HG03354 (cell line): Measurements from ENCODE around the gene RNF8.
A peak's percentile ranks its signal among the peaks of the same experiment; 100 is the strongest.

Source experiments
- ATAC-seq: cut with Tn5 transposase; IDR thresholded peaks from one replicate; pipeline ENCODE4 v1.9.1; 2021; ENCODE audit warnings: mild to moderate bottlenecking; ENCODE audit not compliant: unreplicated experiment, poor library complexity, severe bottlenecking

RNF8 gene

DNA sequence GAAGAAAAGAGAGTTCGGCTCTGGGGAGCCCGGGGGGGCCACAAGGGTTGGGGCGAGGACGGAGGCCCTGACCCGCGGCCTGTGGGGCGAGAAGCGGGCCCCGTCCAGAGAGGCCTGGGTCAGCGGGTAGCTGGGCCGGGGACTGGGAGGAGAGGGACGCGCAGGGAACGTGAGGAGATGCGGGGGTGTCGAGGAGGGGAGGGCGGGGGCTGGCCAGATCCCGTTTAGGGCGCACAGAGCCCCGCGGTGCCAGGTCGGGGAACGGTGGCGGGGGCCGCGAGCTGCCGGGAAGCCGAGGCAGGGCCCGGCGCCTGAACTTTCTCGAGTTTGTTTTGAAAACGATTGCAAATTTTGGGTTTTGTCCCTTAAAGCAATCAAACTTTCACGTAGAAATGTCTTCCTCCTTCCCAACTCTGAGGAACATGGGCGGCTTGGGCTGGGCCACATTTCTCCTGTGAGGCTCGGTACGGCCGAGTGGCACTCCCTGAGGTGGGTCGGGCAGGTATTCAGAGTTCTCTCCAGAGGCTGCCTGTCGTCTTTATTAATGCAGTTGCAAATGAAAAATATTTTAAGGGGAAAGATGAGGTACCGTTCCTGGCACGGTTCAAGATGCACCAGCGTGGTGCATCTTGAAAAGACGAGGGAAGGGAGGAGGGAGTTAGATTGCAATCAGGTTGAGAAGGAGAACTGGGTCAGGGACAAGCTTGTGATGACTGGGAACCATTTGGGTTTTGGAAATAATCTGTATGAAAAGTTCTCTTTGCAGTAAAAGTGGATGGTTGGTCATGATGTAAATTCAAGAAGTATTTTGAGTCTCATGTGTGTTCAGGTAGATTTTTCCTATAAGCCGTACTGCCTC lies 972 bp downstream of the RNF8 start:
- no peak for ATAC-seq

DNA sequence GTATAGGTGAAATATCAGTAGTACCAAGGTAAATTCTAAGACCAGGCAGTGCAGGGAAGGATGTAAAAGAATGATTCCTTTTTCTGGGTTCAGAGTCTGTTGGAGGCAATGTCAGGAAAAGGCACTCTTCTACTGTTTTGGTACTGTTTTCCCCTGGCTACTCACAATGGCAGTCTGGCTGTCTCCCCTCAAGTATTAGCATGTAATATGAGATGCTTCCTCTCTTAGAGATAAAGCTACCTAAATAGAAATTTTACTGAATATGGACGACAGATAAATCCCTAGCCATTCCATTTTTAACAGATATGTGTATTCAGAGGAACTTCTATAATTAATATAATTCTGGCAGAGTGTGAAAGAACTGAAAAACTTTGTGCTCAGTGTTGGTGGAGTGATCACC lies 3.5 kb downstream of the RNF8 start:
- no peak for ATAC-seq

DNA sequence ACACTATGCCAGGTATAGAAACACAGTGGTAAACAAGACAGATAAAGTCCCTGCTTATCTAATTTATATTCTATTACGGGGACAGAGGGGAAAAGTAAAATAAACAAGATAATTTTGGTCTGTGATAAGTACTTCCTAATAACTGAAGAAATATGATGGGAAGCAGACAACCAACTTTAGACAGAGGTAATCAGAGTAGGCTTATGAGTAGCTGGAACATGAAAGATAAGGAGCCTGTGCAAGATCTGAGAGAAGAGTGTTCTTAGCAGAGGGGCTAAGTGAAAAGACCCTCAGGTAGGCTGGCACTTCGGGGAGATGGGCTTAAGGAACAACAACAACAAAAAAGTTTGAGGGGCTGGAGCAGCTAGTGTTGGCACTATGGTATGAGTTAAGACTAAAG lies 4.1 kb downstream of the RNF8 start:
- no peak for ATAC-seq

- no peak for ATAC-seq
These were observed 5.3 kb downstream of the RNF8 start for GRCh38 chr6:37359039-37359438.

DNA sequence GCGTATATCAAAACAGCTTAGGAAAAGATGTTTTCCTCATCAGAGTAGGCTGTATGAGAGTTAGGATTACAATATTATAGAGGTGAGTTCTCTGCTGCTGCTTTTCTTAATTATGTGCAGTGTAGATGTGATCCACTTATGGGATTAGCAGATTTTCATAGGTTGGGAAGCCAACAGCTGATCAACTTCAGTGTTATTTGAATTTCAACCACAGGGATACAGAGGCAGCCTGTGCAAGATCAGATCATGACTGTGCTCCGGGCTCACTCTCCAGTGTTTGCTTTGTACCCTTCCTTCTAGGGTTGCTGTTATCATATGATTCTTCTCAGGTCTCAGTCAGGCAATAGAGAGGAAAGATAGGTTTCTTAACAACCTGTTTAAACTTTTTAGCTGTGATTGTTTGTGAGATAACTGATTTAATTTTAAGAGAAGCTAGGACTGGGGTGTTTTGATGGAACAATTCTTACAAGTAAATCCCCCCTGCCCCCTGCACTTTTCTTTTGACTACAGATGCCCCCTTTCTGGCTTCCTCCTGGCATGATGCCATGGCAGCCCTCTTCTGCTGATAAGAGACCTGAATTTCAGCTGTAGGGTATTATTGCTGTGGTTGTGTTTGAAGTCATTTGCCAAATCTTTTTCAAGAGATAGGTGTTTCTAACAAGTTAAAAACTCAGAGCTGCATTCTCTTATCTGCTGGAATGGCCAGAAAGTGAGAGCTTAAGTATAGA lies 8.5 kb downstream of the RNF8 start:
- no peak for ATAC-seq

DNA sequence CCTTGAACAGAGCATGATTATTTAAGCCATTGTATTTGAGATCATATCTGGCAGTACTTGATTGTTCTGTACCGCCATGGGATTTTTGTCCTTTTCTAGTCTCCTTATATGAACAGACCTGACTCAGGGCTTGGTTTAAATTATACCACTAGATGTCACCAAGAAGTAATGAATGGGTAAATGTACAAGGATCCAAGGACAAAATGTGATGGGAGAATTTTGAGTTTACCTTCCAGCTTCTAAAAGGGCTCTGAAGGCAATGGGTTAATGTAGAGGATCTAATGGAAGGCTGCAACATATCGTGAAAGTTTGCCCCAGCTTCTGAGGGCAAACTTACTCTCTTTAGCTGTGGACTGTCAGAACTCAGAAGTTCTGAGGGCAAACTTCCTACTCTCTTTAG lies 12.0 kb downstream of the RNF8 start:
- no peak for ATAC-seq

DNA sequence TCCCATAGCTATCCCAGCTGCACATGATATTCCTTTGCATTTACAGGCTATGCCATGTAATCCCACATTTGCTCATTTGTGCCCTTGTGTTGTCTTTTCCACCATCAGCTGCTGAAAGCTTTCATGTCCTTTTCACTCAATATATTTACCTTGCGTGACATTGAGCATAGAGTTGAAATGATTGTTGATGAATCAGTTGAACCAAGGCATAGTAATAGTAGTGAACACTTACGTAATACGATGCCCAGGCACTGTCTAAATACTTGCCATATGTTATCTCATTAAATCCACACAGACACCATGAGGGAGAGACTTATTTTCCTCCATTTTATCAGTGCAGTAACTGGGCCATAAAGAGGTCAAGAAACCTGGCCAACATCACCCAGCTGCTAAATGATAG lies 13.1 kb downstream of the RNF8 start:
- ATAC-seq, result no peak

- no peak for ATAC-seq
These were observed 15.2 kb downstream of the RNF8 start for GRCh38 chr6:37368961-37369320.

GRCh38 chr6:37369321-37370201 lies 15.8 kb downstream of the RNF8 start:
- ATAC-seq, result no peak

DNA sequence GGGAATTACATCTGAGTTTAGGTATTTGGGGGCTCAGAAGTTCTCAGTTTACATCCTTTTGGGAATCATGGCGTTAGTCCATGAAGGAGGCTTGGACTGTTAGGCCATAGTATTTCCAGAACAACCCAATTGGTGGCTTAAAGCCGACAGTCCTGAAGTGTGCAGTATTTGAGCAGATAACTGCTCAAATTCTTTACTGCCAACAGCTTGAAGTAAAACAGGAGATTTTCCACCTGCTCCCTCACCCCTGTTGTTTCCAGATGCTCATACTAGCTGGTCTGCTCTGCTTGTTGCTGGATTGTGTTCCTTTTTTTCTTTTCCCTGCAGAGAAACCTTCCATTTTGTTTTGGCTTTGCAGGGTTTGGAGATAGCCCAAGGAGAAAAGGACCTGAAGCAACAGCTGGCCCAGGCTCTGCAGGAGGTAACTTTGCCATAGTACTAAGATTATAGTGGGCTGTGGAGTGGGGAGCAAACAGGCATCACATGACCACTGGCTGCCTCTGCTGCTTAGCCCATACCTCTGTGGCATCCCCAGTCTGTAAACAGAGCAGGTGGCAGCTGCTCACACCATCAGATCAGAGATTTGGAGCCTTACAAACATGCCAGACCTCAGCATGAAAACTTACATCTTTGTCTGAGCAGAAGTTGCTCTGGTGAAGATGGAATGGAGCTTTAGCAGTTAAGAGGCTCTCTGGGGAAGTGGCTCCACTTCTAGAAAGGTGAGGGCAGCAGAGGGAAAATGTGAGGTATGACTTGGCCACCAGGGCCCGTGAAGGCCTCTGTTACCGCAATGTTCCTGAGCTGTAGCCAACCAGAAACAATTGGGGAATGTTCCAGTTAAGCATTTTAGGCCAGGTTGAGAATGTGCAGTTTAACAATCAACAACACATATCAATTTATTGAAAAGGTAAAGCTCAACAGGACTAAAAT lies 17.6 kb downstream of the RNF8 start:
- no peak for ATAC-seq

GRCh38 chr6:37372116-37372515 lies 18.3 kb downstream of the RNF8 start:
- ATAC-seq, result no peak

DNA sequence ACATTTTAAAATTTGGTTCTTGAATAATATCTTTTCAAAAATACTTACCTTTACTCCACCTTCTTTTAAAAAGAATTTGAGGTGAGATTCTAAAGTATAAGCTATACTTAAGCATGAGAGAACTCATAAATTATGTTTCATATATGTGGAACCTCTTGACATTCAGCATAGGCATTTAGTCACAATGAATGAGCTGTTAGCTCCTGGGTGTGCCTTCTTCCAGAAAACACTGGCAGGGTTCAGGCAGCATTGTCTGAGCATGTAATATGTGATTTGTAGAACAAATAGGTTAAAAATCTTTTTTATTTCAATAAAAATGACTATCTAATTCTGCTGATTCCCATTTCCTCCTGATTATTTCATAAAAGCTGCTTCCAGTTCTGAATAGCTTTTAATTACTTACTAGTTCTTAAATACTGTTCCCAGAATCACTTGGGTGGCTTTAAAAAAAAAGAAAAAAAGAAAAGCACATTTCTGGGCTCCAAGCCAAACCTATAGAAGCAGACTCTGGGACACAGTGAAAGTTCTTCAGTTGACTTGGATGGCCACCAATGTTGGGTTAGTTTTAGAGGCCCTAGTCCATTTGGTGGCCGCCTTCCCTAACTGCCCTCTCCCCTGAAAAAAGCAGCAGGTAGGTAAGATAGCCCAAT lies 20.2 kb downstream of the RNF8 start:
- ATAC-seq, result no peak

GRCh38 chr6:37375376-37375775 lies 21.6 kb downstream of the RNF8 start:
- ATAC-seq, result no peak

DNA sequence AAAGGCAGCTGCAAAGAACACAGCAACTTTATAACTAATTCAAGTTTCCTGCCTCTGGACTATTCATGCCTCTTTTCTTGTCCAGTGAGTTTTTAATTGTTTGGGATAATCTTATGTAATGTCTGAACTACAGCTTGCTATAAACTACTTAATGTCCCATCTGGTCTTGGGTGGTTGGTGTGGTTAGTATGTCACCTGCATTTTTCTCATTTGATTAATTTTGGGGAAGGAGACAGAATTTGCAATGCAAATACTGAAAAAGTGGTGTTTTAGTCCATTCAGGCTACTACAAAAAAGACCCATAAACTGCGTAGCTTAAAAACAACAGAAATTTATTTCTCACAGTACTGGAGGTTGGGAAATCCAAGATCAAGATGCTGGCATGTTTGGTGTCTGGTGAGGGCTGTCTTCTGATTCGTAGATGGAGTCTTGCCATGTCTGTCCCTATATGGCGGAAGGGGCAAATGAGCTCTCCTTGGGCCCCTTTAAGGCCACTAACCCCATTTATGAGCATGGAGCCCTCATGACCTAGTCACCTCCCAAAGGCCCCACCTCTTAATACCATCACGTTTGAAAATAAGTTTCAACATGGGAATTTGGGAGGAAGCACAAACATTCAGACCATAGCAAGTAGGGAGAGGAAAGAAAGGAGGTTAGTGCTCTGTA lies 22.4 kb downstream of the RNF8 start:
- no peak for ATAC-seq

- peak; percentile 58 for ATAC-seq
These were observed 27.8 kb downstream of the RNF8 start for GRCh38 chr6:37381579-37381978.

DNA sequence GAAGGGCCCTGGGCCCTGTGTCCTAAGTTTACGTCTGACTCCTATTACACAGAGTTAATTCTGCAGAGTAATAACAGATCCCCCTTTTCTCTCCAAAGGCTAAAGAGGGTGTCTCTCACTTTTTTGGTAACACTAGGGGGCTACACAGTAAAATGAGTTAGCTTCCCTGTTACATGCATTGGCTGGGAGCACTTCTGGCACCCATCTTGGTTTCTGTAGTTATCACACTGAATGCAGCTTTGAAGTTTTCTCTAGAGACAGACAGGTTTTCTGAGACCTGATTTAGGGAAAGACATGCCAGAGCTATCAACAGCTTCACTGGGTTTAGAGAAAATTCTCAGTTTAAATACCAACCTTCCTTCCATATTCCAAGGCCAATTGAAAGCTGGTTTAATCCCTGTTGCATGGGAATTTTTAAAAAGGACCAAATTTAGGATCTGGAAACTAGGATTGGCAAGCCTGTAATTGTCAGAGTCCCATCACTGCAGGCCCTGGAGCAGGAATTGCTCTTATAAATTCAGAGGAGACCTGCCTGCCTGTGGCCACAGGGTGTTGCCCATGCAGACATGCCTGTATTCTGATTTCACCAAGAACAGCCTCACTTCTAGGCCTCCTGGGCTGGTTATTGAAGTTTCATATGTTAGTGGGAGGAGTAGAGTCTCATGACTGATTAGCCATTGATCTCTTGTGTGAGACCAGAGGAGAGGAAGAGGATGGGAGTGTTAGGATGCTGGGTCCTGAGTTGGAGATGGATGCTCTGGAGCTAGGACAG lies 29.4 kb downstream of the RNF8 start:
- ATAC-seq, result no peak

- ATAC-seq, result no peak
These were observed 34.8 kb downstream of the RNF8 start for GRCh38 chr6:37388578-37388977.

GRCh38 chr6:37389857-37390256 lies 36.1 kb downstream of the RNF8 start:
- ATAC-seq, result no peak
